Measurements from ENCODE around the gene CALCOCO1.
"Not testable (repeated sequence)": the region's sequence is repeated elsewhere in the genome, so short reads cannot be mapped to it uniquely, and the experiment has no call there.

CALCOCO1 gene

GRCh38 chr12:53733807-53734200 lies 6.6 kb upstream of the CALCOCO1 start:
- DNase-seq (ENCODE audit: low read depth) = no peak

GRCh38 chr12:53733051-53733806 lies 6.0 kb upstream of the CALCOCO1 start:
- DNase-seq (ENCODE audit: low read depth) = peak; percentile 50

- no peak for DNase-seq (ENCODE audit: low read depth)
Measured at GRCh38 chr12:53729644-53730043, 2.4 kb upstream of the CALCOCO1 start.

- no peak for DNase-seq (ENCODE audit: low read depth)
Measured at GRCh38 chr12:53728206-53728605, 954 bp upstream of the CALCOCO1 start.

- peak; percentile 28 for DNase-seq (ENCODE audit: low read depth)
Measured at GRCh38 chr12:53726946-53727309, 324 bp downstream of the CALCOCO1 start.

GRCh38 chr12:53726341-53726740 lies 911 bp downstream of the CALCOCO1 start:
- DNase-seq (ENCODE audit: low read depth) = no peak

- DNase-seq (ENCODE audit: low read depth) = peak; percentile 36
Measured at GRCh38 chr12:53725824-53726223, 1.4 kb downstream of the CALCOCO1 start.

GRCh38 chr12:53722450-53723041 lies 4.7 kb downstream of the CALCOCO1 start:
- peak; percentile 95 for DNase-seq (ENCODE audit: low read depth)

- no peak for DNase-seq (ENCODE audit: low read depth)
Measured at GRCh38 chr12:53720946-53721345, 6.3 kb downstream of the CALCOCO1 start.

- no peak for DNase-seq (ENCODE audit: low read depth)
Measured at GRCh38 chr12:53719649-53720048, 7.6 kb downstream of the CALCOCO1 start.

- DNase-seq (ENCODE audit: low read depth) = not testable (repeated sequence)
Measured at GRCh38 chr12:53718567-53718966, 8.7 kb downstream of the CALCOCO1 start.

GRCh38 chr12:53717319-53717718 lies 9.9 kb downstream of the CALCOCO1 start:
- DNase-seq (ENCODE audit: low read depth) = no peak

GRCh38 chr12:53714004-53714403 lies 13.2 kb downstream of the CALCOCO1 start:
- DNase-seq (ENCODE audit: low read depth) = no peak

- DNase-seq (ENCODE audit: low read depth) = no peak
Measured at GRCh38 chr12:53713516-53713915, 13.7 kb downstream of the CALCOCO1 start.

GRCh38 chr12:53712059-53712643 lies 15.1 kb downstream of the CALCOCO1 start:
- no peak for DNase-seq (ENCODE audit: low read depth)

- no peak for DNase-seq (ENCODE audit: low read depth)
Measured at GRCh38 chr12:53710091-53710490, 17.2 kb downstream of the CALCOCO1 start.

- no peak for DNase-seq (ENCODE audit: low read depth)
Measured at GRCh38 chr12:53709671-53710070, 17.6 kb downstream of the CALCOCO1 start.

GRCh38 chr12:53706080-53706479 lies 21.2 kb downstream of the CALCOCO1 start:
- no peak for DNase-seq (ENCODE audit: low read depth)

GRCh38 chr12:53703756-53704155 lies 23.5 kb downstream of the CALCOCO1 start:
- peak; percentile 28 for DNase-seq (ENCODE audit: low read depth)

GRCh38 chr12:53701518-53702264 lies 25.6 kb downstream of the CALCOCO1 start:
- DNase-seq (ENCODE audit: low read depth) = peak; percentile 64

- no peak for DNase-seq (ENCODE audit: low read depth)
Measured at GRCh38 chr12:53700567-53700966, 26.7 kb downstream of the CALCOCO1 start.

- no peak for DNase-seq (ENCODE audit: low read depth)
Measured at GRCh38 chr12:53699678-53700025, 27.6 kb downstream of the CALCOCO1 start.
